ENCODE data around the gene ARL15. TPM values are rescaled to one million over a fixed set of nuclear protein-coding genes. Genes with fewer than 3 reads are reported as not detected.

The ARL15 gene
- total and polyA plus RNA-seq, 2 of the 8 experiments (the other 6 are each of a cell fraction or from before 2014, with no cell fraction given), result 9.9 to 21.2 TPM

DNA sequence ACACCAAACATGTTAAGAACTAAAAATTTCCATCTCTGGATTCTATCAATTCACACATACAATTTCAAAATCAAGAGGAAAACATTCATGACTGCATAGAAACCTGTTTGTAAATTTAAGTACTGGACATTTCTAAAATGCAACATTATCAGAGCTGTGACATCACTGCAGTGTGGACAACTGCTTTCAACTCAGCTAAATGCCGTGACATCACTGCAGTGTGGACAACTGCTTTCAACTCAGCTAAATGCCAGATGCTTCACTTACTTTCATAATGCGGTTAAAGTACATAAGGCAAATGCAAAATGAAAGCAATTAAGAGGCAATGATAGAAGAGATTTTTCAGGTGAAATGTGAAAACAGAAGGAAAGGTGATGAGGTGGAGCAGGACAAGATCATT lies 161.5 kb downstream of the ARL15 start (continued):
- TF ChIP-seq, protein P1, sequence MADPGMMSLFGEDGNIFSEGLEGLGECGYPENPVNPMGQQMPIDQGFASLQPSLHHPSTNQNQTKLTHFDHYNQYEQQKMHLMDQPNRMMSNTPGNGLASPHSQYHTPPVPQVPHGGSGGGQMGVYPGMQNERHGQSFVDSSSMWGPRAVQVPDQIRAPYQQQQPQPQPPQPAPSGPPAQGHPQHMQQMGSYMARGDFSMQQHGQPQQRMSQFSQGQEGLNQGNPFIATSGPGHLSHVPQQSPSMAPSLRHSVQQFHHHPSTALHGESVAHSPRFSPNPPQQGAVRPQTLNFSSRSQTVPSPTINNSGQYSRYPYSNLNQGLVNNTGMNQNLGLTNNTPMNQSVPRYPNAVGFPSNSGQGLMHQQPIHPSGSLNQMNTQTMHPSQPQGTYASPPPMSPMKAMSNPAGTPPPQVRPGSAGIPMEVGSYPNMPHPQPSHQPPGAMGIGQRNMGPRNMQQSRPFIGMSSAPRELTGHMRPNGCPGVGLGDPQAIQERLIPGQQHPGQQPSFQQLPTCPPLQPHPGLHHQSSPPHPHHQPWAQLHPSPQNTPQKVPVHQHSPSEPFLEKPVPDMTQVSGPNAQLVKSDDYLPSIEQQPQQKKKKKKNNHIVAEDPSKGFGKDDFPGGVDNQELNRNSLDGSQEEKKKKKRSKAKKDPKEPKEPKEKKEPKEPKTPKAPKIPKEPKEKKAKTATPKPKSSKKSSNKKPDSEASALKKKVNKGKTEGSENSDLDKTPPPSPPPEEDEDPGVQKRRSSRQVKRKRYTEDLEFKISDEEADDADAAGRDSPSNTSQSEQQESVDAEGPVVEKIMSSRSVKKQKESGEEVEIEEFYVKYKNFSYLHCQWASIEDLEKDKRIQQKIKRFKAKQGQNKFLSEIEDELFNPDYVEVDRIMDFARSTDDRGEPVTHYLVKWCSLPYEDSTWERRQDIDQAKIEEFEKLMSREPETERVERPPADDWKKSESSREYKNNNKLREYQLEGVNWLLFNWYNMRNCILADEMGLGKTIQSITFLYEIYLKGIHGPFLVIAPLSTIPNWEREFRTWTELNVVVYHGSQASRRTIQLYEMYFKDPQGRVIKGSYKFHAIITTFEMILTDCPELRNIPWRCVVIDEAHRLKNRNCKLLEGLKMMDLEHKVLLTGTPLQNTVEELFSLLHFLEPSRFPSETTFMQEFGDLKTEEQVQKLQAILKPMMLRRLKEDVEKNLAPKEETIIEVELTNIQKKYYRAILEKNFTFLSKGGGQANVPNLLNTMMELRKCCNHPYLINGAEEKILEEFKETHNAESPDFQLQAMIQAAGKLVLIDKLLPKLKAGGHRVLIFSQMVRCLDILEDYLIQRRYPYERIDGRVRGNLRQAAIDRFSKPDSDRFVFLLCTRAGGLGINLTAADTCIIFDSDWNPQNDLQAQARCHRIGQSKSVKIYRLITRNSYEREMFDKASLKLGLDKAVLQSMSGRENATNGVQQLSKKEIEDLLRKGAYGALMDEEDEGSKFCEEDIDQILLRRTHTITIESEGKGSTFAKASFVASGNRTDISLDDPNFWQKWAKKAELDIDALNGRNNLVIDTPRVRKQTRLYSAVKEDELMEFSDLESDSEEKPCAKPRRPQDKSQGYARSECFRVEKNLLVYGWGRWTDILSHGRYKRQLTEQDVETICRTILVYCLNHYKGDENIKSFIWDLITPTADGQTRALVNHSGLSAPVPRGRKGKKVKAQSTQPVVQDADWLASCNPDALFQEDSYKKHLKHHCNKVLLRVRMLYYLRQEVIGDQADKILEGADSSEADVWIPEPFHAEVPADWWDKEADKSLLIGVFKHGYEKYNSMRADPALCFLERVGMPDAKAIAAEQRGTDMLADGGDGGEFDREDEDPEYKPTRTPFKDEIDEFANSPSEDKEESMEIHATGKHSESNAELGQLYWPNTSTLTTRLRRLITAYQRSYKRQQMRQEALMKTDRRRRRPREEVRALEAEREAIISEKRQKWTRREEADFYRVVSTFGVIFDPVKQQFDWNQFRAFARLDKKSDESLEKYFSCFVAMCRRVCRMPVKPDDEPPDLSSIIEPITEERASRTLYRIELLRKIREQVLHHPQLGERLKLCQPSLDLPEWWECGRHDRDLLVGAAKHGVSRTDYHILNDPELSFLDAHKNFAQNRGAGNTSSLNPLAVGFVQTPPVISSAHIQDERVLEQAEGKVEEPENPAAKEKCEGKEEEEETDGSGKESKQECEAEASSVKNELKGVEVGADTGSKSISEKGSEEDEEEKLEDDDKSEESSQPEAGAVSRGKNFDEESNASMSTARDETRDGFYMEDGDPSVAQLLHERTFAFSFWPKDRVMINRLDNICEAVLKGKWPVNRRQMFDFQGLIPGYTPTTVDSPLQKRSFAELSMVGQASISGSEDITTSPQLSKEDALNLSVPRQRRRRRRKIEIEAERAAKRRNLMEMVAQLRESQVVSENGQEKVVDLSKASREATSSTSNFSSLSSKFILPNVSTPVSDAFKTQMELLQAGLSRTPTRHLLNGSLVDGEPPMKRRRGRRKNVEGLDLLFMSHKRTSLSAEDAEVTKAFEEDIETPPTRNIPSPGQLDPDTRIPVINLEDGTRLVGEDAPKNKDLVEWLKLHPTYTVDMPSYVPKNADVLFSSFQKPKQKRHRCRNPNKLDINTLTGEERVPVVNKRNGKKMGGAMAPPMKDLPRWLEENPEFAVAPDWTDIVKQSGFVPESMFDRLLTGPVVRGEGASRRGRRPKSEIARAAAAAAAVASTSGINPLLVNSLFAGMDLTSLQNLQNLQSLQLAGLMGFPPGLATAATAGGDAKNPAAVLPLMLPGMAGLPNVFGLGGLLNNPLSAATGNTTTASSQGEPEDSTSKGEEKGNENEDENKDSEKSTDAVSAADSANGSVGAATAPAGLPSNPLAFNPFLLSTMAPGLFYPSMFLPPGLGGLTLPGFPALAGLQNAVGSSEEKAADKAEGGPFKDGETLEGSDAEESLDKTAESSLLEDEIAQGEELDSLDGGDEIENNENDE (IDR thresholded peaks at IDR 0.05; ENCODE audit: insufficient replicate concordance, low read length), result no peak

Data from H1 (cell line).